HFF-Myc (cell line): ENCODE measurements around the gene IMMP2L.

Experiments used
- DNase-seq: peaks from one replicate; pipeline ENCODE4 v3.0.0-alpha.2; 2011; ENCODE audit warnings: low read depth; ENCODE audit errors: extremely low read depth
- H3K4me3 ChIP-seq: replicated peaks from 2 replicates; pipeline ENCODE4 v1.5.1; 2011; ENCODE audit warnings: low read depth, mild to moderate bottlenecking, control low read depth, low read length
- TF ChIP-seq, protein P1 (sequence below): IDR thresholded peaks from 2 replicates; pipeline ENCODE4 v1.5.1; 2012; ENCODE audit warnings: mild to moderate bottlenecking, low read depth, low read length, control low read depth; ENCODE audit errors: missing control alignments

Gene IMMP2L

DNA sequence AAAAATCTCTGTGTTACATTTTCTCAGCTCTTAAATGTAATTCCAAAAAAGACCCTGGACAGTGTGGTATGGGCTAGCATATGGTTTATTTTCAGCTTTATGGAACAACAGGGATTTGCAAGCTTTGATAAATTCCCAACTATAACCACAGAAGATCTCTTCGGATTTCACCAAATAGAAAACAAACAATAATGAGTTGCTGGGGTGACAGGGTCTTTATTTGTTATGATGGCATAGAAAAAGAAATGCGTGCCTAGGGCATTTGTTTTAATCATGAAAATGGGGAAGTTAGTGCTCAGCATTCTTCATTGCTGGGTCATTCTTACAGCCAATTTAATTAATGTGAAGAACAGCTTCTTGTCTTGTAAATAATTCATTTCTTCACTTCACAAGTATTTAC, 332.4 kb downstream of the IMMP2L start:
- TF ChIP-seq, protein P1, sequence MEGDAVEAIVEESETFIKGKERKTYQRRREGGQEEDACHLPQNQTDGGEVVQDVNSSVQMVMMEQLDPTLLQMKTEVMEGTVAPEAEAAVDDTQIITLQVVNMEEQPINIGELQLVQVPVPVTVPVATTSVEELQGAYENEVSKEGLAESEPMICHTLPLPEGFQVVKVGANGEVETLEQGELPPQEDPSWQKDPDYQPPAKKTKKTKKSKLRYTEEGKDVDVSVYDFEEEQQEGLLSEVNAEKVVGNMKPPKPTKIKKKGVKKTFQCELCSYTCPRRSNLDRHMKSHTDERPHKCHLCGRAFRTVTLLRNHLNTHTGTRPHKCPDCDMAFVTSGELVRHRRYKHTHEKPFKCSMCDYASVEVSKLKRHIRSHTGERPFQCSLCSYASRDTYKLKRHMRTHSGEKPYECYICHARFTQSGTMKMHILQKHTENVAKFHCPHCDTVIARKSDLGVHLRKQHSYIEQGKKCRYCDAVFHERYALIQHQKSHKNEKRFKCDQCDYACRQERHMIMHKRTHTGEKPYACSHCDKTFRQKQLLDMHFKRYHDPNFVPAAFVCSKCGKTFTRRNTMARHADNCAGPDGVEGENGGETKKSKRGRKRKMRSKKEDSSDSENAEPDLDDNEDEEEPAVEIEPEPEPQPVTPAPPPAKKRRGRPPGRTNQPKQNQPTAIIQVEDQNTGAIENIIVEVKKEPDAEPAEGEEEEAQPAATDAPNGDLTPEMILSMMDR, result no peak
- no peak overlapping the region for H3K4me3 ChIP-seq
- DNase-seq, result no peak

DNA sequence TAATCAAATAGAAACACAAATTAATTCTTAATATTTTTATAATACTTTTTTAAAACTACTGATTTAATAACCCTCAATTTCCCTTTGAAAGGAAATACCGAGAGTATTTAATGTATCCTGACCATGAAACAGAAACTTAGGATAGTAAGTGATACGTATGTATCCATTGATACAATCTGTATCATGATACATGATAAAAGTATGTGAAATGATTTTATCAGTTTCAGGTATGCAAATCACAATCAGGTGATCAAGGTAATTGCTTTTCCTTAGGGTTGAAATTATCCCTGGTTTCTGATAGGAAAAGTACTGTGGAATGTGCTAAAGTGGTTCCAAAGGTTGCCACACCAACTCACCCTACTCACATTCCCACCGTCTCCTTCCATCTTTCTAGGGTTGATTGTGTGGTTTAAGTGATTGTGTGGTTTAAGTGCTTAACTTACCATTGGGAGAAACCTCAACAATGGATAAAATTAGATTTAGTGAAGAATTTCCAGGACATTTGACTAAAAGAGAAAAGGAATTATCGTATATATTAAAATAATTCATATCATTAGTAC, 333.0 kb downstream of the IMMP2L start:
- no peak for DNase-seq
- TF ChIP-seq, protein P1, result no peak
- H3K4me3 ChIP-seq, result no peak overlapping the region

DNA sequence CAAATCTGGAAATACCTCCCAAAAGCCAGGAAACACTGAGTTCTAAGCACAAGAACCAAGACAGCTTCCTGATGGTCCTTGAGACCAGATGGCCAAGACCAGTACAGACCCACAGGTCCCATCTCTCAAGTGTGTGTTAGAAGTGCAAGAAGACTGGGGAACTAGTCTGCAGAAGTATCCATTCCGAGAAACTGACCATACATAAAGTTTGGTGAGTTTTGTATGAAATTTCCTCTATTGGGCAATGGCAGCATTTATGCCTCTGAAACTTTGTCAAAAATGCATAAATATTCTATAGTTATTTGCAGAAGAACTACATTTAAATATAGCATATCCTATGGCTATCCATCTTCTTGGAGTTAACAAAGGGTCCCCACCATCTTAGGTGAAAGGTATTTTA, 333.9 kb downstream of the IMMP2L start:
- TF ChIP-seq, protein P1, result no peak

DNA sequence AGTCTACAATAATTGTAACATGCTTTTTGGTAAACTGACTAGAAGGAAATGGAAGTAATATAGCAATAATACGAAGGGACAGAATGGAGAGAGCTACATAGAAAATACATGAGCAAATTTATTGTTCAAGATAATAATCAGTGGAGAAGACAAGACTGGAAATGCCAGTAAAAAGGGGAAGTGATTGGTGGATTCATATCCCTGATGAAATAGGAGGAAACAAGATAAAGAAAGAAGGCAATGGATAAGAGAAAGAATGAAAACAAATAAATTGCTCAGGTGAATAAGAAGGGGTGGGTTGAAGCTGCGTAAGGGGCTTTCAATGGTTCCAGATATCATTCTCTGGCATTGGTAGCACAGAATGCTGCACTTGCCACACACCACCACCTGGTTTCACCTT, 335.5 kb downstream of the IMMP2L start:
- no peak overlapping the region for H3K4me3 ChIP-seq
- DNase-seq, result no peak
- TF ChIP-seq, protein P1, result no peak

More for the DNA sequence above, 333.9 kb downstream of the IMMP2L start:
- DNase-seq, result no peak
- no peak overlapping the region for H3K4me3 ChIP-seq

DNA sequence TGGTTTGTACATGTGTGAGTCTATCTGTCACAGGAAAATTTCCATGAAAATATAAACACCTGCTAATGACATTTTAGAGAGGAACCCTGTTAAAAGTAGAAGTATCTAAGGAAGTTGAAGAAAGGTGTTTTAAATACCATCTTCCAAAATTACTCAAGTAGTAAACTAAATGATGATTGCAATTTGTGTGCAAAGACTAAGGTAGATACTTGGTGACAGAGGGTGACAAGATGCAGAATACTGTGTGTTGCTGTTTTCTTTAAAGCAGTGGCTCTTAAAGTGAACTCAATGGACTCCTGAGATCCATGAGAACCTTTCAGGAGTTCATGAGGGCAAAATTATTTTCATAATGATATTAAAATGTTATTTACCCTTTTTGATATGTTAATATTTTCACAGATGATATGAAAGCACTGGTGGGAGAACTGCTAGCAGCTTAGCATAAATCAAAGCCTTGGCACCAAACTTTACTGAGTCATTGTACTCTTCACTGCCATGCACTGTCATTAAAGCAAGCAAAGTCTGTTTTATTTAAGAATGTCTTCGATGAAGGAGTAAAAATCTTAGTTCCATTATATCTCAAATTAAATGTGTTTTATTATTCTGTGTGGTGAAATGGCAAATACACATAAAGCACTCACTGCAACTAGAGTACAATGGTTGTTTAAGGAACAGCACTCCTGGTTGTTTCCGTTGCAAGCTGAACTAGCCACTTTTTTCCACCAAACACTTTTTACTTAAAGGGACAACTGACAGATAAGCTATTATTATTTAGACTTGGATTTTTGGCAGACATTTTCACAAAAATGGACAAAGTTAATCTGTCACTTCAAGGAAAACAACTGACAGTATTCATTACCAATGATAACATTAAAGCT, 337.7 kb downstream of the IMMP2L start:
- no peak for DNase-seq
- TF ChIP-seq, protein P1, result no peak
- H3K4me3 ChIP-seq, result no peak overlapping the region

DNA sequence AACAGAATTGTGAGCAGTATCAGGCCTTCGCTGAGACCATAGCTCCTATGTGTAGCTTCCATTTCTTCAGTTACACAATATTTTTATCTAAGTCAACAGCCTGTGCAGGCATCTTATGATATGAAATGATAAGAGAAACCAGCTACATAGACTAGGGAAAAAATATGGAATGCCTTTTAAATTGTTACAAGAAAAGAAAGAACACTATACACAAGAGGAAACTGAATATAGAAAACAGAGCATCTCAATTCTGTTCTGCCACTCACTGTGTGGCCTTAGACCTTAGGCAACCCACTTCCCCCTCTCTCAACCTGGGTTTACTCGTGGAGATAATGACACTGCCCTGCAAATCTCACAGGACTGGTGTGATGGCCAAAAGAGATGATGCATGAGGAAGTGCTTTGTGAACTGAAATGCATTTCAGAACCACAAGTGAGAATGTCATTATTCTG, 338.5 kb downstream of the IMMP2L start:
- TF ChIP-seq, protein P1, result no peak
- no peak overlapping the region for H3K4me3 ChIP-seq
- DNase-seq, result no peak

DNA sequence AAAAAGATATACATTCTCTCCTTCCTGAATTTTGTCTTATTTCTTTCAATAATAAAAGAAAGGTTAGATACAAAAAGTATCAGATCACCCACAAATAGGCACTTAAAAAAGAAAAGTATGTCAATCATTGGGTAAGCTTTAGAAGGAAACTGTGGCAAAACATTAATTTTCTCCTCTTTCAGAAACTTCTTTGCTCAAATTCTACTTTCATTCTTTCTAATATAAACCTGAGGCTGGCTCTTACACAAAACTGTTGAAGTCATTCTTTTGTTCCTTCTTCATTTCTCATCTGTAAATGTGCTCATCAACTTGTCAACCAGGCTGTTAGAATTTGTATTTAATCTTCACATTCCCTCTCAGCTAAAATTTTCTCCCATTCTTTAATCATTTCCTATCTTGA, 346.7 kb downstream of the IMMP2L start:
- TF ChIP-seq, protein P1, result no peak
- no peak for DNase-seq
- H3K4me3 ChIP-seq, result no peak overlapping the region
